ENCODE data around the gene TMUB2.

TMUB2 gene

DNA sequence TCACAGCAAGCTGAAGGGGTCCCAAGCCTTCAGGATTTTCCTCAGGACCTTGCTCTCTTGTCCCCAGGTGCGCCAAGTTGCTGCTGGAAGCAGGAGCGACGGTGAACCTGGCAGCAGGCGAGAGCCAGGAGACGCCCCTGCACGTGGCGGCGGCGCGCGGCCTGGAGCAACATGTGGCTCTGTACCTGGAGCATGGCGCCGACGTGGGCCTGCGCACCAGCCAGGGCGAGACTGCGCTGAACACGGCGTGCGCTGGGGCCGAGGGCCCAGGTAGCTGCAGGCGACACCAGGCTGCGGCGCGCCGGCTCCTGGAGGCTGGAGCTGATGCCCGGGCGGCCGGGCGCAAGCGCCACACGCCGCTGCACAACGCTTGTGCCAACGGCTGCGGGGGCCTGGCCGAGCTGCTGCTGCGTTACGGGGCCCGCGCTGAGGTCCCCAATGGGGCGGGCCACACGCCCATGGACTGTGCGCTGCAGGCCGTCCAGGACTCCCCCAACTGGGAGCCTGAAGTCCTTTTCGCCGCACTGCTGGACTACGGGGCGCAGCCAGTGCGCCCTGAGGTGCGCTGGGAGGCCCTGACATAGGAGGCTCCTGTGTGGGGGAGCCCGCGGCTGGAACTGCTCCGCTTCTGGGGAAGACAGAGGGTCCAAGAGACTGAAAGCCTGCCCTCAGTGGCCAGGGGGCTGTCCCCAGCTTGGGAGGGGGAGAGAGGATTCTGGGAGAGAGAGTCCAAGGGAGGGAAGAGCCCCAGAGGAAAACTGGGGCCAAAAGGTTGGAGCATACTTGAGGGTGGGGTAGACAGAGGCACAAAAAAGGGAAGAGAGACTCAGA, 9.9 kb upstream of the TMUB2 start:
- DNase-seq (ENCODE audit: low spot score): no peak

DNA sequence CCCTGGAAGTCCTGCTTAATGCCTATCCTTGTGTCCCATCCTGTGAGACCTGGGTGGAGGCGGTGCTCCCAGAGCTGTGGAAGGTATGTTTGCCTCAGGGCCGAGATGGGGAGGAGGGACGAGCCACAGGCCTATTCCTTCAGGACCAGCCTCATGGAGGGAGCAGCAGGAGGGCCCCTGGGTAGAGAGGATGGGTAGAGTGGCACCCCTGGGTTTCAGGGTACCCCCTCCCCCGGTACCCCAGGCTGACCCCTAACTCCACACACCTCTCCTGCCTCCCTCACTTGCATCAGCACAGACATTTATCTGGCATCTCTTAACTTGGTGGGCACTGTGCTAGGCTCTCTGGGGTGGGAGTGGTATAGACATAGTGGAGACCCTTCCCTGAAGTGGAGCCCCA, 9.1 kb upstream of the TMUB2 start:
- DNase-seq (ENCODE audit: low spot score): no peak

DNA sequence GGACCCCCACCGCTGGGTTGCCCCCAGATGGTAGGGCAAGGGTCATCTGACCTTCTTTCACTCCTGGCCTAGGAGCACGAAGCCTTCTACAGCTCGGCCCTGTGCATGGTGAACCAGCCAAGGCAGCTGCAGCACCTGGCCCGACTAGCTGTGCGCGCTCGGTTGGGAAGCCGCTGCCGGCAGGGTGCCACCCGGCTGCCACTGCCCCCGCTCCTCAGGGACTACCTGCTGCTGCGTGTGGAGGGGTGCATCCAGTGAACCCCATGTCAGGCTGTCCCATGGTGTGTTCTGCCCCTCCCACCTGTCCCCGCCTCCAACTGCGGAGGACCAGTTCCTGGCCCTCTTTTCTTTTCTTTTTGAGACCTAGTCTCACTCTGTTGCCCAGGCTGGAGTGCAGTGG, 8.6 kb upstream of the TMUB2 start:
- DNase-seq (ENCODE audit: low spot score): no peak

DNA sequence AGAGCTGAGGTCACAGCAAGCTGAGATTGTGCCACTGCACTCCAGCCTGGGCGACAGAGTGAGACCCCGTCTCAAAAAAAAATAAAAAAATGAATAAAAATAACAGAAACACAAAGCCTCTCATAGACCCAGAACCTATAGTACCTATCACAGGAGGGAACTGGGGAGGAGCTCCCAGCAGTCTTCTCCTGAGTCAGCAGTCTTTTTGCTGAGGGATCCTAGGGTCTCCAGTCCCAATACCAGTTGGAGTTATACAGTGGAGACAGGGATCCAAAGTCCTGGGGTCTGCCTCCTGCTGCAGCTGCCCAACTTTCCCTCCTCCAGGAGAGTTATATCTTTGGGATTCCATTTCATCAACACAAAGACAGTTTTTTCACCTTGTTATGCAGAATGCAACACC, 3.7 kb upstream of the TMUB2 start:
- no peak for DNase-seq (ENCODE audit: low spot score)

DNA sequence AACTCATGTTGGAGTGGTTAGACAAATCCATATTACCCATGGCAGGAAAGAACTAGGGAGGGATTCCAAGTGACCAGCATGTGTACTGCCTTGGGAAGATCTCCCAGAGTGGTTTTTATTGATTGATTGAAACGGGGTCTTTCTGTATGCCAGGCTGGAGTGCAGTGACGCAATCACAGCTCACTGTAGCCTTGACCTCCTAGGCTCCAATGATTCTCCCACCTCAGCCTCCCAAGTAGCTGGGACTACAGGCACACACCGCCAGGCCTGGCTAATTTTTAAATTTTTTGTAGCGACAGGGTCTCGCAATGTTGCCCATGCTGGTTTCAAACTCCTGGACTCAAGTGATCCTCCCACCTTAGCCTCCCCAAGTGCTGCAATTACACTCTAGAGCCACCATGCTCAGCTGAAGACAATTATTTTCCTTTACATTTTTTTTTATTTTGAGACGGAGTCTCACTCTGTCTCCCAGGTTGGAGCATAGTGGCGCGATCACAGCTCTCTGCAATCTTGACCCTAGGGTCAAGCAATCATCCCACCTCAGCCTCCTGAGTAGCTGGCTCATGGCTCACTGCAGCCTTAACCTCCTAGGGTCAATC, 2.5 kb upstream of the TMUB2 start:
- DNase-seq (ENCODE audit: low spot score): no peak

DNA sequence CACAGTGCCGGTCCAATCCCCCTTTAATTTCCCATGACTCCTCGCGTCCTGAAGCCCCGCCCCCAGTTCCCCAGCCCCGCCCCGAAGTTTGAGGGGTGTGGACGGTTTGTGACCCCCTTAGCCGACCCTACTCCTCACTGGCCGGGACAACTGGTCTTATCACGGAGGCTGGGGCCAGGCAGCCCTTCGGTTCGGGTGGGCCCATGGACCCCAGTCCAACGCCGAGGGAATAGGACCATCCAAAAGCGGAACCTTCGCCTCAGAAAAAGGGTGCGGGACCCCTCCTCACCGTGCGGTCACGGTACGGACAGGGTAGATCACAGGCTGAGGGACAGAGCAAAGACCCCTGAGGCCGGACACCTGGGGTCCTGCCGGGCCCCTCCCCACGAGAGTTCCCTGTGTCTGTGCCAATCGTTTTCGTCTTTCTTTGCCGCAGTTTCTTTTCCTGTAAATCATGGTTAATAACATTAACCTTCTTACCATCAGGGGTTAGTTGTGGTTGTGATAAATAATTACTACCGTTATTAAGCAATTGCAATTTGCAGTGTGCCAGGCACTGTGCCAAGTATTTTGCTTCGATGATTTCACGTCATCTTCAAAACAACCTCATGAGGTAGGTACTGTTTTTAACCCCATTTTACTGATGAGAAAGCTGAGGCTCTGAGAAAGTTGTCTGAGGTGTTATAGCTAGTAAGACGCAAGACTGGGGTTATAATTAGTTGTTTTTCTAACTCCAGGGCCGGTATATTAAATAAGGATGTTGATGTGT, 543 bp downstream of the TMUB2 start:
- DNase-seq (ENCODE audit: low spot score): peak; percentile 42

GRCh38 chr17:44188576-44189403, 2.0 kb downstream of the TMUB2 start:
- no peak for DNase-seq (ENCODE audit: low spot score)

DNA sequence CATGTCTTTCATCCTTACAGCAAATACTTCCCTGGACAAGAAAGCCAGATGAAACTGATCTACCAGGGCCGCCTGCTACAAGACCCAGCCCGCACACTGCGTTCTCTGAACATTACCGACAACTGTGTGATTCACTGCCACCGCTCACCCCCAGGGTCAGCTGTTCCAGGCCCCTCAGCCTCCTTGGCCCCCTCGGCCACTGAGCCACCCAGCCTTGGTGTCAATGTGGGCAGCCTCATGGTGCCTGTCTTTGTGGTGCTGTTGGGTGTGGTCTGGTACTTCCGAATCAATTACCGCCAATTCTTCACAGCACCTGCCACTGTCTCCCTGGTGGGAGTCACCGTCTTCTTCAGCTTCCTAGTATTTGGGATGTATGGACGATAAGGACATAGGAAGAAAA, 3.7 kb downstream of the TMUB2 start:
- no peak for DNase-seq (ENCODE audit: low spot score)

GRCh38 chr17:44191369-44191768, 4.6 kb downstream of the TMUB2 start:
- DNase-seq (ENCODE audit: low spot score): no peak

- no peak for DNase-seq (ENCODE audit: low spot score)
Observed at GRCh38 chr17:44191941-44192496, 5.2 kb downstream of the TMUB2 start.

DNA sequence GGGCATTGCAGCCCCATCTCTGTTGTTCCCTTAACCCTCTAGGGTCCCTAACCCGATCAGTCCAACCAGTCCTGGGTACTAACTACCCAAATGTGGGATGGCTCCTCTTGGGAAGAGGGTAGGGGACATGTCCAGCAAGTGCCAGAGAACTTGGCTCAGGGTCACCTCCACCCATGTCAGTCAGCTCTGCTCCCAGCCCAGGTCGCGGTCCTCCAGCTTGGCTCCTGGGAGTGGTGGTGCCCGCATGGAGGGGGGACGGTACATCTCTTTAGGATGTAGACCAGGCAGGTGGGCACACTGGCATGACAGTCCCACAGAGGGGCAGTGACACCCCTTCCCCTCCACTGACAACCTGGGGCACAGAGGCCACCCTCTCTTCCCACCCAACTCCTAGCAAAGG, 6.0 kb downstream of the TMUB2 start:
- DNase-seq (ENCODE audit: low spot score): no peak

DNA sequence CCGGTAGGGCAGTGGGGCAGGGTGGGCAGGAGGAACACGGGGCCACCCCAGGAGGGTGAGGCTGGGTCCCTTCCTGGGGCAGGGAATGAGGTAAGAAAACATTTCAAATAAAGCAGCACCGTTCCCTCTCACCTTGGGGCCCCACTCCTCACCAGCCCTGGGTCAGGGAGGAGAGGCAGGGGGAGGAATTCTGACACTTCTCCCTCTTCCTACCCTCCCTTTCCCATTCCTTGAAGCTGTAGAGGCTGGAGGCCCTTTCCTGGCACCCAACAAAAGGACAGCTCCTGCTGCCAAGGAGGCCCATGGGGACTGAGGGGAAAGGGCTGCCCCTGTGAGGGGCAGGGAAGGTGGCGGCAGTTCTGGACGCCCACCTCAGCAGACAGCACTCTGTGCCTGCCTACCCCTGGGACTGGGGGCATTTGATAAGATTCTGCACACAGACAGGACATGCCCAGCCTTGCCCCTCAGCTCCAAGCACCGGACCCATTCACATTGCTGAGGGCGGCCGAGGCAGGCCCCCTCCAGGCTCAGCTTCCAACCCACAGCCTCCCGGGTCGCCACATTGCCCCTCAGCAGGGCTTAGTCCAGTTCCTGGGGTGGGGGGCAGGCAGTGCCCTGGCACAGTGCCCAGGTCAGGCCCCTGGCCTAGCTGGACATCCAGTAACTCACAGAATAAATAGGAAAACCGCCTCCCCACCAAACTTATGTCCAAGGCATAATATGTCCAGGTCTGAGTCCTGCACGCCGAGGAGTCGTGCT, 6.7 kb downstream of the TMUB2 start:
- no peak for DNase-seq (ENCODE audit: low spot score)

DNA sequence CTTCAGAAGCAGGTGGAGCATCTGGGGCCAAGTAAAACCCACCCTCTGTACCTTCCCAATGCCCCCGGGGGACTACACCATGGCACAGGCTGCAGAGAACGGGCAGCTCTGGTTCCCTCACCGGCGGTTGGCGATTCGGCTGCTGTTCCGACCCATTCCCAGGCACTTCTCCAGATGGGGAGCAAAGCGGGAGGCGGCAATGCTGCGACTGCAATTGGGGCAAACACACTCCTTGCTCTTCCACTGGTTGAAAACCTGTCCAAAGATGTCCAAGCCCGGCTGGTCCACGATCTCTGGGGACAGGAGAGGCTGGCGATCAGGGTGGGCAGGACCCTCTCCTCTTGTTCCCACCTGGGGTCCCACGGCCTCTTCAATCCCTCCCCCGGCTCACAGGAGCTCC, 10.3 kb downstream of the TMUB2 start:
- no peak for DNase-seq (ENCODE audit: low spot score)

DNA sequence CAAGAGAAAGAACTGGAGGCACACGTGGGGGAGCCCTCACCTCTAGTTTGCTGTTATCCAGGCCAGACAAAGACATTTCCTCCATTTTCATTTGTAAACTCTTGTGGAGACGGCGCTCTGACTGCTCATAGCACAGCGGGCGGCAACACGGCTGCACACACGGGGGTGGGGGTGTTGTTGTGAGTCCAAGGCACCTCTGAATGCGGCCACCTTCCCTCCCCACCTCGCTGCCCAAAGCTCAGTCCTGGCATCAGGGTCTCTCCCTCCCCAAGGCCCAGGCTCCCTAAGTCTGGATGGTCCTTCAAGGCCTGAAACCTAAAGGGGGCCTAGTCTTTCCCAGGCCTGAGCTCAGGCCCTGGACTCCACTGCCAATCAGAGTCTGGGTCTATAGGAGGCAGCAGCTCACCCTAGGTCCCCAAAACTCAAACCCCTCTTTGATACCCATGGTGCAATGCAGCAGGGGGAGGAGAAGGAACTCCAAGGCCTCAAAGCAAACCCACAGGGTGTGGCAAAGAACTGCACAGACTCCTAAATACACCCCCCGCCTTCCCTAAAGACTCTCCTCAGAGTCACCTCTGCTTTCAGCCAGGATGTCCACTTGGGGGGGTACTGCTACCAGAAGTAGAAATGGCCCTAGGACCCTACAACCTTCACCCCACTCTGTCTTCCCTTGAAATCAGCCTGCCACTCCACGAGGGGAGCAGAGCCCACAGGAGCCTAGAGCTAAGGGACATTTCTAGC, 11.4 kb downstream of the TMUB2 start:
- DNase-seq (ENCODE audit: low spot score): no peak

GRCh38 chr17:44198721-44199552, 12.2 kb downstream of the TMUB2 start:
- peak; percentile 67 for DNase-seq (ENCODE audit: low spot score)

DNA sequence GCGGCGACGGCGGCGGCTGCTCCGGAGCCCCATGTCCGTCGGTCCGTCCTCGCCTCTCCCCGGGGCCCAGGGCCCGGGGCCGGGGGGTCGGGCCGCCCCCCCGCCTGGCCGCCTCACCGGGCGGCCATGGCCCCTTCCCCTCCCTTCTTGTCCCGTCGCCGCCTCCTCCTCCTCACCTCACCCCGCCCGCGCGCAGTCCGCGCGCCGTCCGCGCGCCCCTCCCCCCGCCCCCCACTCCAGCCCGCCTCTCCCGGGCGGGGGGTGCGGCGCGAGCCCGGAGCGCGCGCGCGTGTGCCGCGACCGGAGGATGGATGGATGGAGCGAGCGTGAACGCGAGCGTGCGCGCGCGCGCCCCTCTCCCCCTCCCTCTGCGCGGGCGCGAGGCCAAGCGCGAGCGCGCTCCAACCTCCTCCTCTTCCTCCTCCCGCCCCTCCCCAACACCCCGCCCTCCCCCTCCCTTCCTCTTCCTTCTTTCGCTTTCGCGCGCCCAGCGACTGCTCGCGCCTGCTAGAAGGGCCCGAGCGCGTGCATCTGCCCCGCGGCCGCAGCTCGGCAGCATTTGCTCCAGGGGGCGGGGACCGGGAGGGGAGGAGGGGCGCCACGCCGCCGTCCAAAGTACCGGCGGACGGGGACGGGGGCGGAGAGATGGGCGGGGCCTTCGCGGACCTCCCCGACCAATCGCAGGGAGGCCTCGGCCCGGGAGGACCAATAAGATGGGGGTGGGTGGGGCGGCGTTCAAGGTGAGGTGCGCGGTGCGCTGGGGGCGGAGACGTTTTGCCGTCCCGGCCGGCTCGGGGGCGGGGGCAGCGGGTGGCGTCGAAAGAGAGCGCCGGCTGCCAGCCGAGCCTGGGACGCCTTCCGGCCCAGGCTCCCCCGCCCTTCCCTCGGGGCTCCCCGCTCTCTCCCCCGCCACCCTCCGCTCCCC, 13.0 kb downstream of the TMUB2 start, which contains the start of gene ATXN7L3:
Gene ATXN7L3, minus strand, starts transcription at position 332 of the 925 bp plus-strand sequence. CDS start 1,814 bp downstream, outside the sequence.
- DNase-seq (ENCODE audit: low spot score): peak; percentile 98

GRCh38 chr17:44200478-44201155, 13.8 kb downstream of the TMUB2 start:
- no peak for DNase-seq (ENCODE audit: low spot score)

DNA sequence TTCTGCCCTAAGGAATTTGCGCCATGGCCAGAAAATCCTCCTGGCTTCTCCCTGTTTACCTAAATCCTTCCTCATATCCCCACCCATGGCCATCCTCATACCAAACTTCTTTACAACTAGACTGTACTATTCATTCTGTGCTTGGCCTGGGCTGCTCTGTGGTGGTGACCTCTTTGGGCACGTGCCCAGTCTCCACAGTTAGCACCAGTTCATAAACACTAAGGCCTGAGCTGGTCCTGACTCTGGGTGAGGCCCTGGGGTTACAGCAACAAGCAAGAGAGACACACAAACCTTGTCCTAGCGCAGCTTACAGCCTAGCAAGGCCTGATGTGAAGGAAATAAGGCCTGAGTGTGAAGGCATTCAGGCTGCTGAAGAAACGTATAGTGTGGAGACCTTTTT, 16.0 kb downstream of the TMUB2 start:
- no peak for DNase-seq (ENCODE audit: low spot score)
